Common myeloid progenitor, CD34-positive (primary cell): ENCODE results near the gene IDS.

Experiments used
- CTCF ChIA-PET: fragments of 350-600 bp; sonication (Branson Sonifier 250); formaldehyde crosslinking; loops from one replicate; lab custom pipeline; 2021; ENCODE audit warnings: antibody characterized with exemption; lab: Charles Lee
- POLR2A ChIA-PET: fragments of 350-600 bp; sonication (Branson Sonifier 250); formaldehyde crosslinking; loops from one replicate; lab custom pipeline; 2021; ENCODE audit warnings: antibody characterized with exemption; lab: Charles Lee
- DNase-seq, 3 donors: peaks; one replicate each; pipeline versions ENCODE4 v3.0.0 to v3.0.0-alpha.2; 2013
- H3K27ac ChIP-seq, 2 experiments: 1 replicate in 1 of 2; 2 replicates in 1 of 2; pipeline ENCODE4 v1.7.0; 2013; ENCODE audit warnings: inconsistent platforms in 2 of 2, low read length in 2 of 2, mild to moderate bottlenecking in 2 of 2, low read depth in 1 of 2, moderate library complexity in 1 of 2; ENCODE audit not compliant: severe bottlenecking in 2 of 2, insufficient read depth in 1 of 2, poor library complexity in 1 of 2
- H3K27me3 ChIP-seq, 5 experiments: replicated peaks in 2 of 5; 1 replicate in 3 of 5; 2 replicates in 2 of 5; pipeline versions ENCODE4 v1.6.1 to v1.7.0; 2013; ENCODE audit warnings: low read length in 4 of 5, mild to moderate bottlenecking in 2 of 5, moderate library complexity in 2 of 5, inconsistent platforms in 1 of 5; ENCODE audit not compliant: insufficient read depth in 5 of 5, control insufficient read depth in 4 of 5
- H3K36me3 ChIP-seq, 4 experiments: 1 replicate in 2 of 4; 2 replicates in 2 of 4; pipeline versions ENCODE4 v1.6.1 to v1.7.0; 2013; ENCODE audit warnings: low read length in 3 of 4, control low read depth in 1 of 4, mild to moderate bottlenecking in 1 of 4; ENCODE audit not compliant: control insufficient read depth in 4 of 4, insufficient read depth in 4 of 4
- H3K4me1 ChIP-seq, 4 experiments: 1 replicate in 3 of 4; 2 replicates in 1 of 4; pipeline versions ENCODE4 v1.6.1 to v1.7.1; 2013; ENCODE audit warnings: low read length in 3 of 4, mild to moderate bottlenecking in 3 of 4, control low read depth in 1 of 4, inconsistent platforms in 1 of 4, moderate library complexity in 1 of 4; ENCODE audit not compliant: control insufficient read depth in 4 of 4, insufficient read depth in 4 of 4; ENCODE audit errors: control extremely low read depth in 1 of 4
- H3K4me3 ChIP-seq, 7 experiments: 1 replicate in 4 of 7; 2 replicates in 3 of 7; pipeline versions ENCODE4 v1.5.1 to v1.7.0; 2013; ENCODE audit warnings: mild to moderate bottlenecking in 7 of 7, low read length in 6 of 7, moderate library complexity in 6 of 7, inconsistent platforms in 2 of 7, low read depth in 2 of 7, control low read depth in 1 of 7; ENCODE audit not compliant: insufficient read depth in 4 of 7, control insufficient read depth in 1 of 7; ENCODE audit errors: extremely low read depth in 1 of 7
- H3K9me3 ChIP-seq, 5 experiments: 1 replicate in 4 of 5; 2 replicates in 1 of 5; pipeline versions ENCODE4 v1.6.1 to v1.7.1; 2013; ENCODE audit warnings: low read length in 4 of 5, mild to moderate bottlenecking in 2 of 5, inconsistent platforms in 1 of 5, low read depth in 1 of 5, moderate library complexity in 1 of 5; ENCODE audit not compliant: control insufficient read depth in 4 of 5, insufficient read depth in 2 of 5; ENCODE audit errors: control extremely low read depth in 1 of 5
- WGBS: methylation state at CpG from one replicate; pipeline ENCODE4 v1.1.5; 2013; ENCODE audit not compliant: insufficient coverage; 5-methylcytosine and 5-hydroxymethylcytosine counted together

The IDS gene

DNA sequence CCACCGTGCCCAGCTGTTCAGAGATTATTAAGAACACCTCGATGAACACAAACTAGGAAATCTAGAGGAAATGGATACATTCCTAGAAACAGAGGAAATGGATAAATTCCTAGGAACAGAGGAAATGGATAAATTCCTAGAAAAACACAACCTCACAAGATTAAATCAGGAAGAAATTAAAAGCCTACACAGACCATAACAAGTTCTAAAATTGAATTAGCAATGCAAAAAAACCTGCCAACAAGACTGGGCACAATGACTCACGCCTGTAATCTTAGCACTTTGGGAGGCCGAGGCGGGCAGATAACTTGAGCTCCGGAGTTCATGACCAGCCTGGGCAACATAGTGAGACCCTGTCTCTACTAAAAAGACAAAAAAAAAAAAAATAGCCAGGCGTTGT, 13.1 kb upstream of the IDS start:
- H3K4me3 ChIP-seq, result no peak overlapping the region
- POLR2A ChIA-PET, result no interaction called here
- H3K27me3 ChIP-seq, result no peaks in the 10 kb centered on the region
- no peak for DNase-seq
- peaks cover 9 to 62% (median 52%) of the 10 kb centered on the region in 4 experiments for H3K4me1 ChIP-seq
- H3K27ac ChIP-seq, result no peak overlapping the region
- CTCF ChIA-PET, result interaction anchor here (1.2 to 1.3 kb wide), 2 partner anchors 8 to 9 kb away, joined by 3 read pairs; no protein-coding TSS in a partner anchor
- no peaks in the 10 kb centered on the region for H3K36me3 ChIP-seq
- 90% methylated on average over 4 of the region's 7 CpGs for WGBS
- no peaks in the 10 kb centered on the region for H3K9me3 ChIP-seq

DNA sequence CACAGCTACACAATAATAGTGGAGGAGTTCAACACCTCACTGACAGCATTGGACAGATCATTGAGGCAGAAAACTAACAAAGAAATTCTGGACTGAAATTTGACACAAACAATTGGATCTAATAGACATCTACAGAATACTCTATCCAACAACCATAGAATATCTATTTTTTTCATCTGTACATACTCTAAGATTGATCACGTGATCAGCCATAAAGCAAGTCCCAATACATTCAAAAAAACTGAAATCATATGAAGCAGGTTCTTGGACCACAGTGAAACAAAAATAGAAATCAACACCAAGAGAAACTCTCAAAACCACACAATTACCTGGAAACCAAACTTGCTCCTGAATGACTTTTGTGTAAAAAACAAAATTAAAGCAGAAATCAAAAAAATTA, 12.2 kb upstream of the IDS start:
- DNase-seq, result no peak
- peaks cover 13 to 62% (median 54%) of the 10 kb centered on the region in 4 experiments for H3K4me1 ChIP-seq
- no peaks in the 10 kb centered on the region for H3K9me3 ChIP-seq
- no peak overlapping the region for H3K27ac ChIP-seq
- H3K4me3 ChIP-seq, result no peak overlapping the region
- no peaks in the 10 kb centered on the region for H3K27me3 ChIP-seq
- no peaks in the 10 kb centered on the region for H3K36me3 ChIP-seq
- POLR2A ChIA-PET, result no interaction called here
- CTCF ChIA-PET, result no interaction called here
- WGBS, result 88% methylated on average over 1 of the region's 1 CpG

DNA sequence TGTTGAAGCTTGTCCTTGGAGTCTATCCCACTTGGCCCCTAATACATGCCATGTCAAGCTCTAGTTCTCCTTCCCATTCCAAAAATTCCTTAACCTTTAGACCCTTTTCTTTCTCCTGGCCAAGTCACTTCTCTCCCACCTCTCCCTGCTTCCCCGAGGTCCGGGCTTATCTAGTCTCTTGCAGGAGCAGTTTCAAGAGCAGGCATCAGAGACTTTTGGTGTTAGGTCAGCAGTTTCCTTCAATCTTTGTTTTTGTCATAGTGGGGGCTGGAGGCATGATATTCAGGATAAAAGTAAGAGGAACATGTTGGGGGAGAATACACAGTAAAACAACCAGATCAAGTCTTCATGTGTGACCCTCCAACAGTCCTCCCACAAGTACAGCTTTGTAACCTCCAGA, 11.5 kb upstream of the IDS start:
- Histone ChIP-seq H3K27ac (peak overlapping the region in 1 of 2 experiments; percentile 40), H3K36me3 (no peaks in the 10 kb centered on the region), H3K27me3 (no peaks in the 10 kb centered on the region), H3K4me3 (peak overlapping the region in 1 of 7 experiments; percentile 5), H3K9me3 (no peaks in the 10 kb centered on the region), H3K4me1 (peaks cover 15 to 63% (median 55%) of the 10 kb centered on the region in 4 experiments)
- ChIA-PET POLR2A (no interaction called here), CTCF (no interaction called here)
- 63% methylated on average over 2 of the region's 2 CpGs for whole genome bisulfite sequencing
- no peak for DNase-seq

DNA sequence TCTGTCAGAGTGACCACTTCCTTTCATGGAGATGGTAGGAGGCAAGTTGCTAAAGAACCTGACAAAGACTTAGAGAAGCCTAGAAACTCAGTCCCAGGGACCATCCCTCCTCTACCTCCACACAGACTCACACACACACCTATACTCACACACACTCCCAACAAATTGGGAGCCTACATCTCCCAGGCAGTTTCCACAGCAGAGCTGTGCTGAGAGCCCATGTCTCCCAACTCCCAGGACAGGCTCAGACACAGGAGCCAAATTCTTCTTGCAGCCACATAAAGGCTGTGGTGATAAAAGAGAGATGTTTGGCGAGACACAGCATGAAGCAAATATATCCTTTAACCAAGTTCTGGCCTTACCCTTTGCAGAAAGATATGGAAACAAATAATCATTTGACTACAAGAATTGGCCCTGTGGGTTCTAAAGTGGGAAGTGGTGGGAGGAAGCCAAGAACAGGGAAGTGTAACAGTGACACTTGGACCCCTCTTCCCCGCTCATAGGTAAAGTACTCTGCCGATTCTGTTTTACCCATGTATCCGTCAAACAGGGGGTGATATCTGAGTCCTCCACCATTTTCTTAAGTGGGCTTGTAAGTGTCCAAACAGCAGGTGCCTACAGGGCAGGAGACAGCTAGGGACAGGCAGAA, 11.0 kb upstream of the IDS start:
- 63% methylated on average over 3 of the region's 4 CpGs for WGBS
- CTCF ChIA-PET, result interaction anchor here (7.3 kb wide), 1 partner anchor 10 kb away, joined by 99 read pairs; no protein-coding TSS in a partner anchor
- POLR2A ChIA-PET, result no interaction called here

DNA sequence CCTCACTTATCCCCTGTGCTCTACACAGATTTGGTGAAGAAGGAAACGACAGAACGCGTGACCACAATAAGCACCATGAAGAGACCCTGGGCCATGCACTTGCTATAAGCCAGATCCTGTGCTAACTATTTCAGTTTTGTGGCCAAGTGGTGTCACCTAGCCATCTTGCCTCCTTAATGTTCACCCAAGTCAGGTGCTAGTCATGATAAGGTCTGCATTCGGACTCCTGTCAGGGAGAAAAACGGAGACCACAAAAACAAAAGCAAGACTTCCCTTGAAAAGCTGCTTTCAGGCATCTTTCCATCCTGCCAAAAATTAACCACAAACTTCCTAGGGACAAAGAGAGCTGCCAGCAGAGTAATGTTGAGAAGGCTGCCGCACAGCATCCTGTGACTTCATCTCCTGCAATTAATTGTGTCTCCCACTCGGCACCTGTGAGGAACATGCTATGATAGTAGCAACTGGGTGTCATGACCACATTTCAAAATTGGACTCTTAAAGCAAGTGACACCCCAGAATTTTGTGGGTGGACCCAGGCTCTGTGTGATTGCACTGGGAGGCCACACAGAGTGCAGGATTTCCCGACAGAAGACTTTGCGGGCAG, 8.8 kb upstream of the IDS start:
- H3K4me1 ChIP-seq, result peaks cover 20 to 73% (median 67%) of the 10 kb centered on the region in 4 experiments
- H3K27ac ChIP-seq, result peak overlapping the region; percentile 67 to 71
- peak; percentile 60 to 92 (median 85) for DNase-seq
- no peaks in the 10 kb centered on the region for H3K36me3 ChIP-seq
- H3K9me3 ChIP-seq, result no peaks in the 10 kb centered on the region
- H3K4me3 ChIP-seq, result peak overlapping the region in 2 of 7 experiments; percentile 6 to 11
- POLR2A ChIA-PET, result interaction anchor here (1.3 to 2.0 kb wide), 4 partner anchors 9 to 18 kb away, joined by 3 to 13 read pairs (median 4); partner anchors contain the start of gene IDS
- CTCF ChIA-PET, result interaction anchor here (1.0 to 7.3 kb wide), 6 partner anchors 9 to 27 kb away, joined by 3 to 99 read pairs (median 6); partner anchors contain the start of genes EOLA1 and IDS
- WGBS, result 19% methylated on average over 7 of the region's 9 CpGs
- peaks cover 0 to 4% (median 0%) of the 10 kb centered on the region in 5 experiments for H3K27me3 ChIP-seq

More for the DNA sequence above, 11.0 kb upstream of the IDS start:
- Histone ChIP-seq H3K36me3 (no peaks in the 10 kb centered on the region), H3K27ac (peak overlapping the region in 1 of 2 experiments; percentile 40), H3K9me3 (no peaks in the 10 kb centered on the region), H3K4me3 (peak overlapping the region in 3 of 7 experiments; percentile 5 to 31 (median 23)), H3K4me1 (peaks cover 20 to 64% (median 55%) of the 10 kb centered on the region in 4 experiments), H3K27me3 (no peaks in the 10 kb centered on the region)
- DNase-seq, result no peak

DNA sequence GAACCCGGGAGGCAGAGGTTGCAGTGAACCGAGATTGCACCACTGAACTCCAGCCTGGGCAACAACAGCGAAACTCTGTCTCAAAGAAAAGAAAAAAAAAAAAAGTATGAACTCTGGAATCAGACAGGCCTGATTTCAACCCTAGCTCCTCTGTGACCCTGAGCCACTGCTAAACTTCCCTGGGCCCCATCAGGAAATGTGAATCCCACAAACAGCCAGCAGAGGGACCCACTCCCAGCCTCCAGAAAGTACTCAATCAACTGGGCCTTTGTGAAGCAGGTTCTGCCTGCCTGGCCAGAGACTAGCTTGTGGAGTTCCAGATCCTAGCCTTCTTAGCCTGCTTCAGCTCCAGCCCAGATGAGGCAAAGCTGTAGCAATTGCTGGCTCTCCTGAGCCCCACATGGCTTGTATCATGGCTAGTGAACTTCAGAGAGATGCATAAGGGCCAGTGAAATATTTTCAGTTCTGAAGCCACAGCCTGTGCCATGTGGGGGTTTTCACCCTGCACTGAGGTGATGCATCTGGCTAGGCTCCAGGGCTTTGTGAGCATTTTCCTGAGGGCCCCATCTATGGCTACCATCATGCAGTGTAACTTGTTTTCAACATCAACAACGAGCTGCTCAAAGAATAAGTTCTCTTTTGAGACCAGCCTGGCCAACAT, 7.2 kb upstream of the IDS start:
- no peak overlapping the region for H3K4me3 ChIP-seq
- WGBS, result 81% methylated on average over 3 of the region's 4 CpGs
- POLR2A ChIA-PET, result interaction anchor here (0.7 to 0.8 kb wide), 2 partner anchors 27 to 28 kb away, joined by 3 read pairs; no protein-coding TSS in a partner anchor
- H3K9me3 ChIP-seq, result no peaks in the 10 kb centered on the region
- H3K27ac ChIP-seq, result peak overlapping the region in 1 of 2 experiments; percentile 55
- peaks cover 20 to 73% (median 65%) of the 10 kb centered on the region in 4 experiments for H3K4me1 ChIP-seq
- H3K36me3 ChIP-seq, result no peaks in the 10 kb centered on the region
- H3K27me3 ChIP-seq, result peaks cover 0 to 4% (median 0%) of the 10 kb centered on the region in 5 experiments
- CTCF ChIA-PET, result interaction anchor here (1.1 to 7.3 kb wide), 7 partner anchors 7 to 52 kb away, joined by 4 to 99 read pairs (median 6); partner anchors contain the start of genes EOLA1 and IDS
- DNase-seq, result peak in 2 of 3 donors; percentile 65 to 66
